Astrocyte of the spinal cord (primary cell): ENCODE measurements around the gene SPATA13.

ENCODE experiments used
- DNase-seq: peaks from one replicate; pipeline ENCODE4 v3.0.0; 2011; ENCODE audit warnings: low read depth, low spot score
- H3K4me3 ChIP-seq: 2 replicates; pipeline ENCODE4 v1.5.1; 2011; ENCODE audit warnings: low read depth, mild to moderate bottlenecking, low read length, moderate library complexity
- CTCF ChIP-seq: IDR thresholded peaks from 2 replicates; pipeline ENCODE4 v1.5.1; 2012; ENCODE audit warnings: low read depth, mild to moderate bottlenecking, low read length, inconsistent platforms
- in situ Hi-C: cut with HindIII; loops from 2 replicates; pipeline ENCODE4 v1.10.0; 2017; ENCODE audit warnings: low sequenced_read_pairs

The SPATA13 gene

DNA sequence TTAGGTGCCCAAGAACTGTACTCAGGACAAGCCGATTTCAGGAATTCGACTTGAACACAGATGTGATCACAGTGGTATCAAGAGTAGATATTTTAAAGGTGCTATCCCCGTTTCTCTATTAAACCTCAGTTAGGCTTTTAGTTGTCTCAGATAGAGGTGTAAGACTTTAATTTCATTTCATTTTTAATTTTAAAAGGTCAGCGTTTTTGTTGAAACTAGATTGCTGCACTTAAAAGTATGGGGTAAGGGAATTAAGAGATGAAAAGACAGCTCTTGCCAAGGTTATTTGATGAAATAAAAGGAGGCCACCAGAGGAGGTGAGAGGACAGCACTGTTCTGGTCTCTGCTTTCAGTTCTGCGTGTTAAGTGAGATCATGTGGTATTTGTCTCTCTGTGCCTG lies 48.6 kb downstream of the SPATA13 start:
- H3K4me3 ChIP-seq = no peak overlapping the region
- TF ChIP-seq CTCF = no peak
- no peak for DNase-seq
- in situ Hi-C loops = no loop called here

GRCh38 chr13:24212254-24212653 lies 51.7 kb downstream of the SPATA13 start:
- no peak for TF ChIP-seq CTCF
- H3K4me3 ChIP-seq = no peak overlapping the region
- no peak for DNase-seq
- in situ Hi-C loops = no loop called here

DNA sequence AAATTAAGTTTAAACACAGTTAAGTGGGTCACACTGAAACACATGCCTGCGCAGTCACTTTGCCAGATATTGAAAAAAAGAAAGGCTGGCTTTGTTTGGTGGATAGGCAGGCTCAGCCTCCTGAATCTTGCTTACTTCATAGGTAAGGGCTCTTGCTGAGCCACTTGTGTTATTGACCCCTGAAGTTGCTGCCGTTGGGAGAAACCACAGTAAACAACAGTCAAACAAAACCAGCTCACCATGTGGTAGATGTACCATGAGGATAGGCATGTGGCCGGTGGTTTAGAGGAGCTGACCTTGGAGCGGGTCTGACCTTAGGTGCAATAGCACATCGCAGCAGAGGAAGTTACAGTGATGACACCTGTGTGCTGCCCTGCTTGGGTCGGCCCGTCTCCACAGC lies 52.2 kb downstream of the SPATA13 start:
- in situ Hi-C loops = no loop called here
- no peak overlapping the region for H3K4me3 ChIP-seq
- no peak for TF ChIP-seq CTCF
- DNase-seq = no peak

DNA sequence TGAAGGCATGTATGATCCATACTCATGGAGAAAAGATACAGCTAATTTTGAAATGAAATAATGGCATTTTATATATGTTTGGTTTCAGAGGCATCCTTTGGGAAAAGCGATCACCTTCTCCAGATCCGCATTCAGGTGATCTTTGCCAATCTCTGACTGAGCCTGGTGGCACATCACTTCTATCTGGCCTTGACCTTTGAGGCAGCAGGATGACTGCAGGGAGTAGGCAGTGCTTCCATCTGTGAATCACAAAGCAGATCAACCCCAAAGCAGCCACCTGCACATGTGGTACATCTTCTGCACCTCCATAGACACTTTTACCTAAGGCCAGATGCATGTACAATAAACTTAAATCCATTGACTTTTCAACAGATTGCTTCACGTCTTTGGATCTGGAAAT lies 53.4 kb downstream of the SPATA13 start:
- in situ Hi-C loops = no loop called here
- no peak for DNase-seq
- TF ChIP-seq CTCF = no peak
- H3K4me3 ChIP-seq = no peak overlapping the region

GRCh38 chr13:24214528-24214927 lies 54.0 kb downstream of the SPATA13 start:
- TF ChIP-seq CTCF = no peak
- H3K4me3 ChIP-seq = no peak overlapping the region
- in situ Hi-C loops = no loop called here
- DNase-seq = no peak

- H3K4me3 ChIP-seq = no peak overlapping the region
- no peak for TF ChIP-seq CTCF
- in situ Hi-C loops = no loop called here
- no peak for DNase-seq
These were observed 54.6 kb downstream of the SPATA13 start for GRCh38 chr13:24215126-24215525.

DNA sequence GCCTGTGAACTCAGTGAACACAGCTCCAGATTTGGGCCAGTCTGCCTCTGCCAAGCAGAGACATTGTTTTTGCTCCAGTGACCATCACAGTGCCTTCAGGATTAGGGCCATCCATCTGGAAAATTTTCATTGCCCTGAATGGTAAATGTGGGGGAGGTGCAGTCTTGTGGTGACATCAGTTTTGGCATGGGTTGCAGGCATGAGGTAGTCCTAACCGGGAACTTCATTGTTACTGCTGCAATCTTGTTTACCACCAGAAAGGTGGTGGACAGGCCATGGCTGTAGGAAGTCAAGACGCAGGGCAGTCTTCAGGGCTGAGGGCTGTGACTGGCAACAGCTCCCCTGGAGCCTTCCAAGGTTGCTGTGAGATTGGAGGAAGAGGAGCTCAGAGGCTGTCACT lies 55.2 kb downstream of the SPATA13 start:
- H3K4me3 ChIP-seq = no peak overlapping the region
- peak; percentile 63 for DNase-seq
- TF ChIP-seq CTCF = no peak
- in situ Hi-C loops = no loop called here
